GM23338 (cell line): ENCODE measurements around the gene CDK14. TPM values are rescaled to one million over a fixed set of nuclear protein-coding genes. Genes with fewer than 3 reads are reported as not detected.

Source experiments
- ATAC-seq: fragments of 200-7000 bp; cut with Tn5 transposase; 3 replicates; pipeline ENCODE4 v1.9.1; 2020
- DNase-seq: peaks from one replicate; pipeline ENCODE4 v3.0.0-alpha.2; 2015; ENCODE audit warnings: low spot score
- H2AFZ ChIP-seq: fragments of 200-600 bp; sonication (generic); 2 replicates; pipeline ENCODE4 v1.8.0; 2016; ENCODE audit warnings: antibody characterized with exemption, mild to moderate bottlenecking, moderate library complexity
- H3F3A ChIP-seq: fragments of 200-600 bp; sonication (generic); replicated peaks from 2 replicates; pipeline ENCODE4 v1.8.0; 2017; ENCODE audit warnings: antibody characterized with exemption, mixed run types, low read depth
- H3K27ac ChIP-seq: fragments of 200-600 bp; sonication (generic); 2 replicates; pipeline ENCODE4 v1.6.1; 2016; ENCODE audit warnings: low read depth
- H3K27me3 ChIP-seq: fragments of 200-600 bp; sonication (generic); 2 replicates; pipeline ENCODE4 v1.8.0; 2016; ENCODE audit warnings: mild to moderate bottlenecking, mixed run types, moderate library complexity; ENCODE audit not compliant: insufficient read depth
- H3K36me3 ChIP-seq: fragments of 200-600 bp; sonication (generic); 2 replicates; pipeline ENCODE4 v1.8.0; 2016; ENCODE audit warnings: mild to moderate bottlenecking; ENCODE audit not compliant: insufficient read depth
- H3K4me1 ChIP-seq: fragments of 200-600 bp; sonication (generic); 2 replicates; pipeline ENCODE4 v1.8.0; 2016; ENCODE audit warnings: mild to moderate bottlenecking, moderate library complexity; ENCODE audit not compliant: insufficient read depth
- H3K4me2 ChIP-seq: fragments of 200-600 bp; sonication (generic); 2 replicates; pipeline ENCODE4 v1.7.1; 2017; ENCODE audit warnings: mixed run types
- H3K4me3 ChIP-seq: fragments of 200-600 bp; sonication (generic); 2 replicates; pipeline ENCODE4 v1.6.1; 2016; ENCODE audit warnings: mixed run types
- H3K79me2 ChIP-seq: fragments of 200-600 bp; sonication (generic); replicated peaks from 2 replicates; pipeline ENCODE4 v1.8.0; 2017; ENCODE audit warnings: mild to moderate bottlenecking; ENCODE audit not compliant: insufficient read depth
- H3K9me2 ChIP-seq: fragments of 200-600 bp; sonication (generic); 2 replicates; pipeline ENCODE4 v1.8.0; 2017; ENCODE audit not compliant: insufficient read depth
- H4K20me1 ChIP-seq: fragments of 200-600 bp; sonication (generic); replicated peaks from 2 replicates; pipeline ENCODE4 v1.8.0; 2017; ENCODE audit warnings: mild to moderate bottlenecking; ENCODE audit not compliant: insufficient read depth
- H3K27ac Mint-ChIP-seq: 2 replicates; pipeline ENCODE4 v1.8.0; 2020; ENCODE audit warnings: inconsistent platforms, mild to moderate bottlenecking, moderate library complexity, mixed read lengths
- H3K27me3 Mint-ChIP-seq: 3 replicates; pipeline ENCODE4 v1.8.0; 2022; ENCODE audit warnings: low read depth, mild to moderate bottlenecking, moderate library complexity, mixed read lengths, inconsistent platforms; ENCODE audit not compliant: insufficient read depth, poor library complexity
- H3K36me3 Mint-ChIP-seq: 3 replicates; pipeline ENCODE4 v1.8.0; 2021; ENCODE audit warnings: low read depth, mild to moderate bottlenecking, inconsistent platforms, moderate library complexity, mixed read lengths
- H3K4me1 Mint-ChIP-seq: 3 replicates; pipeline ENCODE4 v1.8.0; 2020; ENCODE audit warnings: mild to moderate bottlenecking, inconsistent platforms, mixed read lengths
- H3K4me3 Mint-ChIP-seq: 3 replicates; pipeline ENCODE4 v1.8.0; 2021; ENCODE audit warnings: moderate library complexity, mild to moderate bottlenecking, inconsistent platforms, mixed read lengths
- H3K9me3 Mint-ChIP-seq: 3 replicates; pipeline ENCODE4 v1.8.0; 2020; ENCODE audit warnings: moderate library complexity, mild to moderate bottlenecking, inconsistent platforms, mixed read lengths
- CREB1 ChIP-seq: fragments of 250-450 bp; sonication (Bioruptor Pico); IDR thresholded peaks from 2 replicates; pipeline ENCODE4 v1.5.0; 2020; ENCODE audit warnings: low read depth, mild to moderate bottlenecking, moderate library complexity
- ETS1 ChIP-seq: IDR thresholded peaks from 2 replicates; pipeline ENCODE4 v1.6.1; 2016; ENCODE audit warnings: antibody characterized with exemption
- EZH2 ChIP-seq: fragments of 200-600 bp; sonication (generic); IDR thresholded peaks from one replicate; pipeline ENCODE4 v1.8.0; 2017; ENCODE audit warnings: antibody characterized with exemption, mild to moderate bottlenecking, low read depth; ENCODE audit not compliant: unreplicated experiment
- EZH2phosphoT487 ChIP-seq: fragments of 200-600 bp; sonication (generic); IDR thresholded peaks from one replicate; pipeline ENCODE4 v1.8.1; 2018; ENCODE audit warnings: antibody characterized with exemption; ENCODE audit not compliant: unreplicated experiment
- JUNB ChIP-seq: IDR thresholded peaks from one replicate; pipeline ENCODE4 v1.6.1; 2016; ENCODE audit warnings: antibody characterized with exemption; ENCODE audit not compliant: unreplicated experiment
- NANOG ChIP-seq: IDR thresholded peaks from 2 replicates; pipeline ENCODE4 v1.6.1; 2016; ENCODE audit warnings: antibody characterized with exemption, borderline replicate concordance
- POLR2AphosphoS5 ChIP-seq: IDR thresholded peaks from 2 replicates; pipeline ENCODE4 v1.6.1; 2016; ENCODE audit warnings: antibody characterized with exemption, low read depth
- STAT1 ChIP-seq: IDR thresholded peaks from one replicate; pipeline ENCODE4 v1.6.1; 2016; ENCODE audit warnings: antibody characterized with exemption; ENCODE audit not compliant: unreplicated experiment
- ZNF114 ChIP-seq: fragments of 250-450 bp; sonication (Bioruptor Pico); IDR thresholded peaks from 2 replicates; pipeline ENCODE4 v1.5.0; 2020; ENCODE audit warnings: mild to moderate bottlenecking, moderate library complexity
- ZNF331 ChIP-seq: fragments of 250-450 bp; sonication (Bioruptor Pico); IDR thresholded peaks from 2 replicates; pipeline ENCODE4 v1.5.0; 2020; ENCODE audit warnings: low read depth, mild to moderate bottlenecking, moderate library complexity
- polyA plus RNA-seq: library from polyadenylated mRNA; unstranded; fragments of >200 nt; fragmentation: Nextera tagmentation; extraction: Ambion mirVana; gene quantifications from 2 replicates; pipeline ENCODE4 v1.2.1, GENCODE V29; 2016
- total RNA-seq: library from RNA; depleted of rRNA; stranded (reverse); fragments of >200 nt; shearing (Covaris generic); gene quantifications from 2 replicates; pipeline ENCODE4 v1.2.3, GENCODE V29; 2014
- TF ChIP-seq, protein P1 (sequence below): IDR thresholded peaks from one replicate; pipeline ENCODE4 v1.6.1; 2018; ENCODE audit warnings: antibody characterized with exemption; ENCODE audit not compliant: unreplicated experiment
- TF ChIP-seq, protein P2 (sequence below), 2 experiments: fragments of 200-600 bp in 1 of 2; sonication (generic) in 1 of 2; conservative IDR thresholded peaks; 2 replicates each; pipeline versions ENCODE4 v1.5.1 to v1.6.1; 2016 to 2017; ENCODE audit warnings: antibody characterized with exemption in 2 of 2, low read depth in 2 of 2, mild to moderate bottlenecking in 2 of 2, moderate library complexity in 1 of 2
- TF ChIP-seq, protein P3 (sequence below): fragments of 250-450 bp; sonication (Bioruptor Pico); IDR thresholded peaks from 2 replicates; pipeline ENCODE4 v1.5.0; 2020; ENCODE audit warnings: mild to moderate bottlenecking, moderate library complexity

Gene CDK14
- total and polyA plus RNA-seq, 2 experiments from 2014 or later, result 11.2 to 24.0 TPM

DNA sequence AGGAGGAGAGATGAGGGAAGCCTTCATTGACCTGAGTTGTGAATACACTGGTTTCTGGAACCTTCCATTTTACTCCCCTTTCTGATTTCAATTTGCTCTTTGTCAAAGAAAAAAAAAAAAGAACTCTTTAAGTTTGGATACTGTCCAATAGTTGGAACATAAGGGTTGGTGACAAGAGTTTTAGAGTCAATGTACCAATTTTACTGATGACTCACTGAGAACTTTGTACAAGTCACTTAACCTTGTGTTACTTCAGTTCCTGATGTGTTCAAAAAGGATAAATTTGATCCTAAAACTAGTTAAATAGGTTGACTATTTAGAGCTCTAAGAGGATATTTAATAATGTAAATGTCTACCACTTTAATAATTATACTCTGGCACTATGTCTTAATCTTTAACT, 4.1 kb upstream of the CDK14 start:
- Histone ChIP-seq H3K4me1 (no peaks in the 10 kb centered on the region; the same call in 1 of the 2 replicates), H3K27me3 (peaks cover 3% of the 10 kb centered on the region), H3K36me3 (no peaks in the 10 kb centered on the region), H3F3A (no peaks in the 10 kb centered on the region), H2AFZ (no peak overlapping the region), H3K79me2 (peaks cover 2% of the 10 kb centered on the region), H3K4me3 (no peak overlapping the region), H3K27ac (no peak overlapping the region), H3K4me2 (no peak overlapping the region), H3K9me2 (no peaks in the 10 kb centered on the region), H4K20me1 (no peaks in the 10 kb centered on the region)
- Mint-ChIP-seq H3K4me1 (peaks cover 18% of the 10 kb centered on the region), H3K27me3 (peaks cover 12% of the 10 kb centered on the region), H3K9me3 (no peaks in the 10 kb centered on the region), H3K36me3 (peaks cover 7% of the 10 kb centered on the region), H3K4me3 (no peak overlapping the region), H3K27ac (no peak overlapping the region)
- DNase-seq (no peak), ATAC-seq (no peak)
- TF ChIP-seq CREB1 (no peak), STAT1 (no peak), EZH2phosphoT487 (no peak), ZNF114 (CRISPR knock-in tag) (no peak), ZNF331 (no peak), JUNB (no peak), ETS1 (no peak), POLR2AphosphoS5 (no peak), EZH2 (no peak), NANOG (no peak)
- TF ChIP-seq, protein P1, sequence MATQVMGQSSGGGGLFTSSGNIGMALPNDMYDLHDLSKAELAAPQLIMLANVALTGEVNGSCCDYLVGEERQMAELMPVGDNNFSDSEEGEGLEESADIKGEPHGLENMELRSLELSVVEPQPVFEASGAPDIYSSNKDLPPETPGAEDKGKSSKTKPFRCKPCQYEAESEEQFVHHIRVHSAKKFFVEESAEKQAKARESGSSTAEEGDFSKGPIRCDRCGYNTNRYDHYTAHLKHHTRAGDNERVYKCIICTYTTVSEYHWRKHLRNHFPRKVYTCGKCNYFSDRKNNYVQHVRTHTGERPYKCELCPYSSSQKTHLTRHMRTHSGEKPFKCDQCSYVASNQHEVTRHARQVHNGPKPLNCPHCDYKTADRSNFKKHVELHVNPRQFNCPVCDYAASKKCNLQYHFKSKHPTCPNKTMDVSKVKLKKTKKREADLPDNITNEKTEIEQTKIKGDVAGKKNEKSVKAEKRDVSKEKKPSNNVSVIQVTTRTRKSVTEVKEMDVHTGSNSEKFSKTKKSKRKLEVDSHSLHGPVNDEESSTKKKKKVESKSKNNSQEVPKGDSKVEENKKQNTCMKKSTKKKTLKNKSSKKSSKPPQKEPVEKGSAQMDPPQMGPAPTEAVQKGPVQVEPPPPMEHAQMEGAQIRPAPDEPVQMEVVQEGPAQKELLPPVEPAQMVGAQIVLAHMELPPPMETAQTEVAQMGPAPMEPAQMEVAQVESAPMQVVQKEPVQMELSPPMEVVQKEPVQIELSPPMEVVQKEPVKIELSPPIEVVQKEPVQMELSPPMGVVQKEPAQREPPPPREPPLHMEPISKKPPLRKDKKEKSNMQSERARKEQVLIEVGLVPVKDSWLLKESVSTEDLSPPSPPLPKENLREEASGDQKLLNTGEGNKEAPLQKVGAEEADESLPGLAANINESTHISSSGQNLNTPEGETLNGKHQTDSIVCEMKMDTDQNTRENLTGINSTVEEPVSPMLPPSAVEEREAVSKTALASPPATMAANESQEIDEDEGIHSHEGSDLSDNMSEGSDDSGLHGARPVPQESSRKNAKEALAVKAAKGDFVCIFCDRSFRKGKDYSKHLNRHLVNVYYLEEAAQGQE, result no peak
- TF ChIP-seq, protein P2, sequence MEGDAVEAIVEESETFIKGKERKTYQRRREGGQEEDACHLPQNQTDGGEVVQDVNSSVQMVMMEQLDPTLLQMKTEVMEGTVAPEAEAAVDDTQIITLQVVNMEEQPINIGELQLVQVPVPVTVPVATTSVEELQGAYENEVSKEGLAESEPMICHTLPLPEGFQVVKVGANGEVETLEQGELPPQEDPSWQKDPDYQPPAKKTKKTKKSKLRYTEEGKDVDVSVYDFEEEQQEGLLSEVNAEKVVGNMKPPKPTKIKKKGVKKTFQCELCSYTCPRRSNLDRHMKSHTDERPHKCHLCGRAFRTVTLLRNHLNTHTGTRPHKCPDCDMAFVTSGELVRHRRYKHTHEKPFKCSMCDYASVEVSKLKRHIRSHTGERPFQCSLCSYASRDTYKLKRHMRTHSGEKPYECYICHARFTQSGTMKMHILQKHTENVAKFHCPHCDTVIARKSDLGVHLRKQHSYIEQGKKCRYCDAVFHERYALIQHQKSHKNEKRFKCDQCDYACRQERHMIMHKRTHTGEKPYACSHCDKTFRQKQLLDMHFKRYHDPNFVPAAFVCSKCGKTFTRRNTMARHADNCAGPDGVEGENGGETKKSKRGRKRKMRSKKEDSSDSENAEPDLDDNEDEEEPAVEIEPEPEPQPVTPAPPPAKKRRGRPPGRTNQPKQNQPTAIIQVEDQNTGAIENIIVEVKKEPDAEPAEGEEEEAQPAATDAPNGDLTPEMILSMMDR (conservative IDR thresholded peaks at IDR 0.05; ENCODE audit: low read depth in 2 of 2), result no peak
- TF ChIP-seq, protein P3, sequence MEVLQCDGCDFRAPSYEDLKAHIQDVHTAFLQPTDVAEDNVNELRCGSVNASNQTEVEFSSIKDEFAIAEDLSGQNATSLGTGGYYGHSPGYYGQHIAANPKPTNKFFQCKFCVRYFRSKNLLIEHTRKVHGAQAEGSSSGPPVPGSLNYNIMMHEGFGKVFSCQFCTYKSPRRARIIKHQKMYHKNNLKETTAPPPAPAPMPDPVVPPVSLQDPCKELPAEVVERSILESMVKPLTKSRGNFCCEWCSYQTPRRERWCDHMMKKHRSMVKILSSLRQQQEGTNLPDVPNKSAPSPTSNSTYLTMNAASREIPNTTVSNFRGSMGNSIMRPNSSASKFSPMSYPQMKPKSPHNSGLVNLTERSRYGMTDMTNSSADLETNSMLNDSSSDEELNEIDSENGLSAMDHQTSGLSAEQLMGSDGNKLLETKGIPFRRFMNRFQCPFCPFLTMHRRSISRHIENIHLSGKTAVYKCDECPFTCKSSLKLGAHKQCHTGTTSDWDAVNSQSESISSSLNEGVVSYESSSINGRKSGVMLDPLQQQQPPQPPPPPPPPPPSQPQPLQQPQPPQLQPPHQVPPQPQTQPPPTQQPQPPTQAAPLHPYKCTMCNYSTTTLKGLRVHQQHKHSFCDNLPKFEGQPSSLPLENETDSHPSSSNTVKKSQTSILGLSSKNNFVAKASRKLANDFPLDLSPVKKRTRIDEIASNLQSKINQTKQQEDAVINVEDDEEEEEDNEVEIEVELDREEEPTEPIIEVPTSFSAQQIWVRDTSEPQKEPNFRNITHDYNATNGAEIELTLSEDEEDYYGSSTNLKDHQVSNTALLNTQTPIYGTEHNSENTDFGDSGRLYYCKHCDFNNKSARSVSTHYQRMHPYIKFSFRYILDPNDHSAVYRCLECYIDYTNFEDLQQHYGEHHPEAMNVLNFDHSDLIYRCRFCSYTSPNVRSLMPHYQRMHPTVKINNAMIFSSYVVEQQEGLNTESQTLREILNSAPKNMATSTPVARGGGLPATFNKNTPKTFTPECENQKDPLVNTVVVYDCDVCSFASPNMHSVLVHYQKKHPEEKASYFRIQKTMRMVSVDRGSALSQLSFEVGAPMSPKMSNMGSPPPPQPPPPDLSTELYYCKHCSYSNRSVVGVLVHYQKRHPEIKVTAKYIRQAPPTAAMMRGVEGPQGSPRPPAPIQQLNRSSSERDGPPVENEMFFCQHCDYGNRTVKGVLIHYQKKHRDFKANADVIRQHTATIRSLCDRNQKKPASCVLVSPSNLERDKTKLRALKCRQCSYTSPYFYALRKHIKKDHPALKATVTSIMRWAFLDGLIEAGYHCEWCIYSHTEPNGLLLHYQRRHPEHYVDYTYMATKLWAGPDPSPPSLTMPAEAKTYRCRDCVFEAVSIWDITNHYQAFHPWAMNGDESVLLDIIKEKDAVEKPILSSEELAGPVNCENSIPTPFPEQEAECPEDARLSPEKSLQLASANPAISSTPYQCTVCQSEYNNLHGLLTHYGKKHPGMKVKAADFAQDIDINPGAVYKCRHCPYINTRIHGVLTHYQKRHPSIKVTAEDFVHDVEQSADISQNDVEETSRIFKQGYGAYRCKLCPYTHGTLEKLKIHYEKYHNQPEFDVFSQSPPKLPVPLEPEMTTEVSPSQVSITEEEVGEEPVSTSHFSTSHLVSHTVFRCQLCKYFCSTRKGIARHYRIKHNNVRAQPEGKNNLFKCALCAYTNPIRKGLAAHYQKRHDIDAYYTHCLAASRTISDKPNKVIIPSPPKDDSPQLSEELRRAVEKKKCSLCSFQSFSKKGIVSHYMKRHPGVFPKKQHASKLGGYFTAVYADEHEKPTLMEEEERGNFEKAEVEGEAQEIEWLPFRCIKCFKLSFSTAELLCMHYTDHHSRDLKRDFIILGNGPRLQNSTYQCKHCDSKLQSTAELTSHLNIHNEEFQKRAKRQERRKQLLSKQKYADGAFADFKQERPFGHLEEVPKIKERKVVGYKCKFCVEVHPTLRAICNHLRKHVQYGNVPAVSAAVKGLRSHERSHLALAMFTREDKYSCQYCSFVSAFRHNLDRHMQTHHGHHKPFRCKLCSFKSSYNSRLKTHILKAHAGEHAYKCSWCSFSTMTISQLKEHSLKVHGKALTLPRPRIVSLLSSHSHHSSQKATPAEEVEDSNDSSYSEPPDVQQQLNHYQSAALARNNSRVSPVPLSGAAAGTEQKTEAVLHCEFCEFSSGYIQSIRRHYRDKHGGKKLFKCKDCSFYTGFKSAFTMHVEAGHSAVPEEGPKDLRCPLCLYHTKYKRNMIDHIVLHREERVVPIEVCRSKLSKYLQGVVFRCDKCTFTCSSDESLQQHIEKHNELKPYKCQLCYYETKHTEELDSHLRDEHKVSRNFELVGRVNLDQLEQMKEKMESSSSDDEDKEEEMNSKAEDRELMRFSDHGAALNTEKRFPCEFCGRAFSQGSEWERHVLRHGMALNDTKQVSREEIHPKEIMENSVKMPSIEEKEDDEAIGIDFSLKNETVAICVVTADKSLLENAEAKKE, result no peak
